HepG2 (cell line): ENCODE measurements around the gene QRICH2.

Experiments
- EP300 ChIP-seq, 3 experiments: sonication (generic) in 1 of 3; formaldehyde crosslinking in 1 of 3; IDR thresholded peaks; 2 replicates each; pipeline versions ENCODE4 v1.5.1 to v1.6.1; 2011 to 2020; ENCODE audit warnings: low read depth in 2 of 3, low read length in 2 of 3, borderline replicate concordance in 1 of 3, improper control_type of control experiment in 1 of 3, mild to moderate bottlenecking in 1 of 3, missing genetic modification reagents in 1 of 3, moderate library complexity in 1 of 3
- JUN ChIP-seq: sonication (generic); formaldehyde crosslinking; IDR thresholded peaks from 2 replicates; pipeline ENCODE4 v1.4.0; 2020; ENCODE audit warnings: mild to moderate bottlenecking, missing genetic modification reagents
- SIN3A ChIP-seq: IDR thresholded peaks from 2 replicates; pipeline ENCODE4 v1.6.1; 2011; ENCODE audit warnings: low read depth, mild to moderate bottlenecking, control low read depth, low read length, borderline replicate concordance
- ZNF790 ChIP-seq: sonication (generic); formaldehyde crosslinking; IDR thresholded peaks from 2 replicates; pipeline ENCODE4 v1.8.0; 2022; ENCODE audit warnings: missing genetic modification reagents, mild to moderate bottlenecking, borderline replicate concordance
- TF ChIP-seq, protein P1 (sequence below): sonication (generic); formaldehyde crosslinking; IDR thresholded peaks from 2 replicates; pipeline ENCODE4 v1.4.0; 2020; ENCODE audit warnings: missing genetic modification reagents; ENCODE audit errors: not compliant biosample characterization

DNA sequence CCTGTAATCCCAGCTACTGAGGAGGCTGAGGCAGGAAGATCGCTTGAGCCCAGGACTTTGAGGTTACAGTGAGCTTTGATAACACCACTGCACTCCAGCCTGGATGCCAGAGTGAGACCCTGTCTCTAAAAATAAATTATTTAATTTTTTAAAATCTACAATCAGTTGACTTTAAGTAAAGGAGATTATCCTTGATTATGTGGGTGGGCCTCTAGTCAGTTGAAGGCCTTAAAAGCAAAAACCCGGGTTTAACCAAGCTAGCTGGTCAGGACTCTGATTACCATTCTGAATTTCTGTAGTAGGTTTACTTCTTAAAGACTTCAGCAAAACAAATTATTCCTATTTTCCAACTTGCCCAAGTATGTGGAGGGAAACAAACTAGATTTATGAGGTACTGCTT lies 72.2 kb downstream of the QRICH2 start:
- TF ChIP-seq ZNF790 = no peak
- TF ChIP-seq JUN (CRISPR knock-in tag) = no peak
- no peak for TF ChIP-seq SIN3A
- TF ChIP-seq, protein P1, sequence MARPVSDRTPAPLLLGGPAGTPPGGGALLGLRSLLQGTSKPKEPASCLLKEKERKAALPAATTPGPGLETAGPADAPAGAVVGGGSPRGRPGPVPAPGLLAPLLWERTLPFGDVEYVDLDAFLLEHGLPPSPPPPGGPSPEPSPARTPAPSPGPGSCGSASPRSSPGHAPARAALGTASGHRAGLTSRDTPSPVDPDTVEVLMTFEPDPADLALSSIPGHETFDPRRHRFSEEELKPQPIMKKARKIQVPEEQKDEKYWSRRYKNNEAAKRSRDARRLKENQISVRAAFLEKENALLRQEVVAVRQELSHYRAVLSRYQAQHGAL (CRISPR knock-in tag) = no peak
- TF ChIP-seq EP300 (IDR thresholded peaks at IDR 0.05; ENCODE audit: low read depth in 2 of 2, low read length in 2 of 2) = no peak
- TF ChIP-seq EP300 (CRISPR knock-in tag; IDR thresholded peaks at IDR 0.05; ENCODE audit: borderline replicate concordance) = no peak
